Astrocyte (in vitro differentiated cells and primary cell): Measurements from ENCODE around the gene ZNF541. TPM values are rescaled to one million over a fixed set of nuclear protein-coding genes. Genes with fewer than 3 reads are reported as not detected.
A peak's percentile ranks its signal among the peaks of the same experiment; 100 is the strongest.

ENCODE experiments used
- DNase-seq: peaks from one replicate; pipeline ENCODE4 v3.0.0-alpha.2; 2010; ENCODE audit warnings: low read depth
- FAIRE-seq: peaks from 2 replicates; lab custom pipeline; 2011; peaks lifted over from hg19 to GRCh38; lab: Jason Lieb, UNC
- H2AFZ ChIP-seq: 2 replicates; pipeline ENCODE4 v1.6.0; 2012; ENCODE audit warnings: low read depth, low read length, inconsistent platforms
- H3K27ac ChIP-seq: 2 replicates; pipeline ENCODE4 v1.5.1; 2011; ENCODE audit warnings: low read depth, low read length, inconsistent platforms
- H3K27me3 ChIP-seq: 2 replicates; pipeline ENCODE4 v1.6.0; 2011; ENCODE audit warnings: low read length, inconsistent platforms; ENCODE audit not compliant: insufficient read depth
- H3K36me3 ChIP-seq: 2 replicates; pipeline ENCODE4 v1.5.1; 2011; ENCODE audit warnings: low read length, inconsistent platforms; ENCODE audit not compliant: insufficient read depth
- H3K4me1 ChIP-seq: 2 replicates; pipeline ENCODE4 v1.5.1; 2011; ENCODE audit warnings: low read length, inconsistent platforms; ENCODE audit not compliant: insufficient read depth
- H3K4me2 ChIP-seq: 2 replicates; pipeline ENCODE4 v1.6.0; 2012; ENCODE audit warnings: low read length, inconsistent platforms
- H3K4me3 ChIP-seq: 2 replicates; pipeline ENCODE4 v1.5.1; 2011; ENCODE audit warnings: low read depth, mild to moderate bottlenecking, low read length, inconsistent platforms; ENCODE audit not compliant: insufficient read depth
- H3K79me2 ChIP-seq: 2 replicates; pipeline ENCODE4 v1.6.0; 2012; ENCODE audit warnings: mild to moderate bottlenecking, low read length, inconsistent platforms; ENCODE audit not compliant: insufficient read depth
- H3K9ac ChIP-seq: 2 replicates; pipeline ENCODE4 v1.6.0; 2012; ENCODE audit warnings: mild to moderate bottlenecking, low read length, inconsistent platforms
- H3K9me3 ChIP-seq: 2 replicates; pipeline ENCODE4 v1.5.1; 2012; ENCODE audit warnings: low read depth, mild to moderate bottlenecking, low read length, inconsistent platforms; ENCODE audit not compliant: insufficient read depth
- H4K20me1 ChIP-seq: 2 replicates; pipeline ENCODE4 v1.6.0; 2012; ENCODE audit warnings: low read length, inconsistent platforms; ENCODE audit not compliant: insufficient read depth
- H3K27ac Mint-ChIP-seq: one replicate; pipeline ENCODE4 v1.8.0; 2021; ENCODE audit warnings: mild to moderate bottlenecking, mixed read lengths; ENCODE audit not compliant: unreplicated experiment
- H3K27me3 Mint-ChIP-seq: one replicate; pipeline ENCODE4 v1.8.0; 2021; ENCODE audit warnings: low read depth, mixed read lengths; ENCODE audit not compliant: unreplicated experiment
- H3K36me3 Mint-ChIP-seq: one replicate; pipeline ENCODE4 v1.8.0; 2021; ENCODE audit warnings: low read depth, mixed read lengths; ENCODE audit not compliant: unreplicated experiment
- H3K4me1 Mint-ChIP-seq: one replicate; pipeline ENCODE4 v1.8.0; 2021; ENCODE audit warnings: low read depth, mixed read lengths; ENCODE audit not compliant: unreplicated experiment
- H3K4me3 Mint-ChIP-seq: one replicate; pipeline ENCODE4 v1.8.0; 2021; ENCODE audit warnings: mild to moderate bottlenecking, moderate library complexity, mixed read lengths; ENCODE audit not compliant: unreplicated experiment
- H3K9me3 Mint-ChIP-seq: one replicate; pipeline ENCODE4 v1.8.0; 2021; ENCODE audit warnings: mild to moderate bottlenecking, mixed read lengths; ENCODE audit not compliant: unreplicated experiment
- EZH2 ChIP-seq: IDR thresholded peaks from 2 replicates; pipeline ENCODE4 v1.6.1; 2012; ENCODE audit warnings: mild to moderate bottlenecking, low read length, inconsistent platforms; ENCODE audit not compliant: insufficient read depth
- total RNA-seq: library from RNA; stranded (reverse); gene quantifications from 2 replicates; pipeline ENCODE4 v1.2.1, GENCODE V29; 2021
- TF ChIP-seq, protein P1 (sequence below): IDR thresholded peaks from 2 replicates; pipeline ENCODE4 v1.5.1; 2011; ENCODE audit warnings: low read depth, mild to moderate bottlenecking, inconsistent platforms, low read length, moderate library complexity; ENCODE audit not compliant: insufficient read depth

Gene ZNF541
- total RNA-seq, 1 donor from 2014 or later, result not detected

DNA sequence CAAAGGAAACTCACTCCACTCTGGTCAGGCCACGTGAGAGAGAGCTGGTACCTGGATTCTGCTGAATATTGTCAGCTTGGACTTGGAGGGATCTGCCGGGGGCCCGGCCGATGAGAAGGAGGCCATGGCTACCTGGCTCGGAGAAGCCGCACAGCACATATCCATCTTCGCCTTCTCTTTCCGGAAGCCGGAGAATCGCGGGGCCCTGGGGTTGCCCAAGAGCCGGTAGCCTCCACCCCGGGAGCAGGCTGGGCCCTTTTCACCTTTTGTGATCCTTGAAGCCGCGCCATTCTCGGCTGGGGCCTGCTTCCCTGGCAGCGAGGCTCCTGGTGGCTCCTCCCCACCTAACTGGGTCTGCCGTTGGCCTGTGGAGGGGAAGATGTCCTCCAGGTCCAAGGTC, 28.9 kb downstream of the ZNF541 start:
- H3K4me1 ChIP-seq, result no peaks in the 10 kb centered on the region
- TF ChIP-seq, protein P1, sequence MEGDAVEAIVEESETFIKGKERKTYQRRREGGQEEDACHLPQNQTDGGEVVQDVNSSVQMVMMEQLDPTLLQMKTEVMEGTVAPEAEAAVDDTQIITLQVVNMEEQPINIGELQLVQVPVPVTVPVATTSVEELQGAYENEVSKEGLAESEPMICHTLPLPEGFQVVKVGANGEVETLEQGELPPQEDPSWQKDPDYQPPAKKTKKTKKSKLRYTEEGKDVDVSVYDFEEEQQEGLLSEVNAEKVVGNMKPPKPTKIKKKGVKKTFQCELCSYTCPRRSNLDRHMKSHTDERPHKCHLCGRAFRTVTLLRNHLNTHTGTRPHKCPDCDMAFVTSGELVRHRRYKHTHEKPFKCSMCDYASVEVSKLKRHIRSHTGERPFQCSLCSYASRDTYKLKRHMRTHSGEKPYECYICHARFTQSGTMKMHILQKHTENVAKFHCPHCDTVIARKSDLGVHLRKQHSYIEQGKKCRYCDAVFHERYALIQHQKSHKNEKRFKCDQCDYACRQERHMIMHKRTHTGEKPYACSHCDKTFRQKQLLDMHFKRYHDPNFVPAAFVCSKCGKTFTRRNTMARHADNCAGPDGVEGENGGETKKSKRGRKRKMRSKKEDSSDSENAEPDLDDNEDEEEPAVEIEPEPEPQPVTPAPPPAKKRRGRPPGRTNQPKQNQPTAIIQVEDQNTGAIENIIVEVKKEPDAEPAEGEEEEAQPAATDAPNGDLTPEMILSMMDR, result no peak
- TF ChIP-seq EZH2, result no peak
- no peak overlapping the region for H3K9ac ChIP-seq
- peaks cover 17% of the 10 kb centered on the region for H3K27me3 ChIP-seq
- no peaks in the 10 kb centered on the region for H4K20me1 ChIP-seq
- no peak overlapping the region for H3K27ac ChIP-seq
- Mint-ChIP-seq H3K4me3 (no peak overlapping the region), H3K36me3 (peaks cover 2% of the 10 kb centered on the region), H3K9me3 (no peaks in the 10 kb centered on the region), H3K27me3 (peaks cover 11% of the 10 kb centered on the region), H3K27ac (no peak overlapping the region), H3K4me1 (peaks cover 6% of the 10 kb centered on the region)
- no peak overlapping the region for H3K4me2 ChIP-seq
- FAIRE-seq (no peak), DNase-seq (no peak)
- no peaks in the 10 kb centered on the region for H3K36me3 ChIP-seq
- no peak overlapping the region for H2AFZ ChIP-seq
- H3K79me2 ChIP-seq, result no peaks in the 10 kb centered on the region
- no peak overlapping the region for H3K4me3 ChIP-seq
- no peaks in the 10 kb centered on the region for H3K9me3 ChIP-seq

DNA sequence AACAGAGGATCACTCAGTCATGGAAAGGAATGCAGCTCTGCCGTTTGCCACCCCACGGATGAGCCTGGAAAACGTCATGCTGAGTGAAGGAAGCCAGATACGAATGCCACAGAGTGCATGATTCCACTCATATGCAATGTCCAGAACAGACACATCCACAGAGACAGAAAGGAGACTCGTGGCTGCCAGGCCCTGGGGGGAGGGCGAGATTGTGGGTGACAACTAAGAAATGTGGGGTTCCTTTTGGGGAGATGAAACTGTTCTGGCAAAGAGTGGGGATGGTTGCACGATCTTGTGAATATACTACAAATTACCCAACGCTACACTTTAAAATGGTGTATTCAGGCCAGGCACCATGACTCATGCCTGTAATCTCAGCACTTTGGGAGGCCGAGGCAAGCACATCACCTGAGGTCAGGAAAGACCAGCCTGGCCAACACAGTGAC, 30.9 kb downstream of the ZNF541 start:
- Histone ChIP-seq H3K4me3 (no peak overlapping the region), H3K27ac (no peak overlapping the region), H4K20me1 (no peaks in the 10 kb centered on the region), H3K9me3 (no peaks in the 10 kb centered on the region), H3K9ac (no peak overlapping the region), H2AFZ (no peak overlapping the region), H3K27me3 (peaks cover 12% of the 10 kb centered on the region), H3K79me2 (no peaks in the 10 kb centered on the region), H3K4me2 (no peak overlapping the region), H3K4me1 (no peaks in the 10 kb centered on the region), H3K36me3 (no peaks in the 10 kb centered on the region)
- Mint-ChIP-seq H3K27ac (peak overlapping the region; percentile 47), H3K4me1 (peaks cover 6% of the 10 kb centered on the region), H3K4me3 (peak overlapping the region; percentile 68), H3K9me3 (no peaks in the 10 kb centered on the region), H3K36me3 (peaks cover 2% of the 10 kb centered on the region), H3K27me3 (peaks cover 22% of the 10 kb centered on the region)
- TF ChIP-seq, protein P1, result no peak
- no peak for TF ChIP-seq EZH2
- DNase-seq (no peak), FAIRE-seq (no peak)

DNA sequence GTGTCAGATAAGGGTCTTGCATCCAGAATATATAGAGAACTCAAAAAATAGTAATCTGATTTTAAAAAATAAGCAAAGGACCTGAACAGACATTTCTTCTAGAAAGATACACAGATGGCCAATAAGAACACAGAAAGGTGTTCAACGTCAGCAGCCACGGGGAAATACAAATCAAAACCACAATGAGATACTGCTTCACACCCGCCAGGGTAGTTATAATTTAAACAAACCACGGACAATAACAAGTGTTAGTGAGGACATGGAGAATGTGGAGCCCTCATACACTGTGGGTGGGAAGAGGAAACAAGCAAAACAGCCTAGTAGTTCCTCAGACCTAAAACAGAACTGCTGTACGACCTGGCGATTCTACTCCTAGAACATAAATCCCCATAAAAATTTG, 31.4 kb downstream of the ZNF541 start:
- H3K4me1 Mint-ChIP-seq, result peaks cover 6% of the 10 kb centered on the region
- H3K27me3 ChIP-seq, result peaks cover 12% of the 10 kb centered on the region
- H3K4me3 Mint-ChIP-seq, result no peak overlapping the region
- no peaks in the 10 kb centered on the region for H3K9me3 ChIP-seq
- no peaks in the 10 kb centered on the region for H4K20me1 ChIP-seq
- H2AFZ ChIP-seq, result no peak overlapping the region
- no peak overlapping the region for H3K4me2 ChIP-seq
- DNase-seq, result no peak
- no peaks in the 10 kb centered on the region for H3K36me3 ChIP-seq
- no peak overlapping the region for H3K4me3 ChIP-seq
- no peak for TF ChIP-seq EZH2
- TF ChIP-seq, protein P1, result no peak
- H3K27ac Mint-ChIP-seq, result peak overlapping the region; percentile 47
- H3K27me3 Mint-ChIP-seq, result peaks cover 19% of the 10 kb centered on the region
- FAIRE-seq, result no peak
- no peaks in the 10 kb centered on the region for H3K4me1 ChIP-seq
- peaks cover 2% of the 10 kb centered on the region for H3K36me3 Mint-ChIP-seq
- H3K9me3 Mint-ChIP-seq, result no peaks in the 10 kb centered on the region
- no peak overlapping the region for H3K9ac ChIP-seq
- H3K79me2 ChIP-seq, result no peaks in the 10 kb centered on the region
- H3K27ac ChIP-seq, result no peak overlapping the region
